ENCODE data around the gene PHF12.

Gene PHF12

GRCh38 chr17:28968231-28968913, 17.1 kb upstream of the PHF12 start:
- H3K36me3 Mint-ChIP-seq (ENCODE audit: low read depth), result no peaks in the 10 kb centered on the region
- H3K4me3 Mint-ChIP-seq, result no peak overlapping the region
- H3K4me1 Mint-ChIP-seq (ENCODE audit: low read depth), result peaks cover 5% of the 10 kb centered on the region
- no peaks in the 10 kb centered on the region for H3K9me3 Mint-ChIP-seq
- DNase-seq (ENCODE audit: low spot score), result no peak
- H3K27me3 Mint-ChIP-seq (ENCODE audit: low read depth), result no peaks in the 10 kb centered on the region
- no peak overlapping the region for H3K27ac Mint-ChIP-seq

- no peaks in the 10 kb centered on the region for H3K27me3 Mint-ChIP-seq (ENCODE audit: low read depth)
- no peak overlapping the region for H3K4me3 Mint-ChIP-seq
- no peak overlapping the region for H3K27ac Mint-ChIP-seq
- peaks cover 5% of the 10 kb centered on the region for H3K4me1 Mint-ChIP-seq (ENCODE audit: low read depth)
- no peak for DNase-seq (ENCODE audit: low spot score)
- H3K36me3 Mint-ChIP-seq (ENCODE audit: low read depth), result no peaks in the 10 kb centered on the region
- no peaks in the 10 kb centered on the region for H3K9me3 Mint-ChIP-seq
These were observed 16.2 kb upstream of the PHF12 start for GRCh38 chr17:28967221-28968135.

GRCh38 chr17:28963841-28964240, 12.5 kb upstream of the PHF12 start:
- peaks cover 5% of the 10 kb centered on the region for H3K4me1 Mint-ChIP-seq (ENCODE audit: low read depth)
- H3K4me3 Mint-ChIP-seq, result no peak overlapping the region
- no peak overlapping the region for H3K27ac Mint-ChIP-seq

GRCh38 chr17:28963055-28963611, 11.8 kb upstream of the PHF12 start:
- H3K27ac Mint-ChIP-seq, result no peak overlapping the region
- no peaks in the 10 kb centered on the region for H3K9me3 Mint-ChIP-seq
- H3K4me1 Mint-ChIP-seq (ENCODE audit: low read depth), result peaks cover 3% of the 10 kb centered on the region

More at GRCh38 chr17:28963841-28964240, 12.5 kb upstream of the PHF12 start:
- no peaks in the 10 kb centered on the region for H3K27me3 Mint-ChIP-seq (ENCODE audit: low read depth)
- no peaks in the 10 kb centered on the region for H3K9me3 Mint-ChIP-seq
- H3K36me3 Mint-ChIP-seq (ENCODE audit: low read depth), result no peaks in the 10 kb centered on the region
- no peak for DNase-seq (ENCODE audit: low spot score)

GRCh38 chr17:28961391-28961790, 10.1 kb upstream of the PHF12 start:
- DNase-seq (ENCODE audit: low spot score), result no peak
- peaks cover 3% of the 10 kb centered on the region for H3K4me1 Mint-ChIP-seq (ENCODE audit: low read depth)
- H3K36me3 Mint-ChIP-seq (ENCODE audit: low read depth), result no peaks in the 10 kb centered on the region
- H3K27me3 Mint-ChIP-seq (ENCODE audit: low read depth), result no peaks in the 10 kb centered on the region
- H3K27ac Mint-ChIP-seq, result no peak overlapping the region
- no peak overlapping the region for H3K4me3 Mint-ChIP-seq
- H3K9me3 Mint-ChIP-seq, result no peaks in the 10 kb centered on the region

More at GRCh38 chr17:28963055-28963611, 11.8 kb upstream of the PHF12 start:
- Mint-ChIP-seq H3K4me3 (no peak overlapping the region), H3K27me3 (ENCODE audit: low read depth) (no peaks in the 10 kb centered on the region), H3K36me3 (ENCODE audit: low read depth) (no peaks in the 10 kb centered on the region)
- DNase-seq (ENCODE audit: low spot score), result no peak

- H3K27me3 Mint-ChIP-seq (ENCODE audit: low read depth), result no peaks in the 10 kb centered on the region
- no peaks in the 10 kb centered on the region for H3K36me3 Mint-ChIP-seq (ENCODE audit: low read depth)
- no peak overlapping the region for H3K27ac Mint-ChIP-seq
- H3K4me3 Mint-ChIP-seq, result no peak overlapping the region
- H3K9me3 Mint-ChIP-seq, result no peaks in the 10 kb centered on the region
- DNase-seq (ENCODE audit: low spot score), result no peak
- peaks cover 3% of the 10 kb centered on the region for H3K4me1 Mint-ChIP-seq (ENCODE audit: low read depth)
These were observed 9.1 kb upstream of the PHF12 start for GRCh38 chr17:28960256-28961061.

- Mint-ChIP-seq H3K27me3 (ENCODE audit: low read depth) (no peaks in the 10 kb centered on the region), H3K9me3 (no peaks in the 10 kb centered on the region), H3K27ac (no peak overlapping the region), H3K4me1 (ENCODE audit: low read depth) (peaks cover 3% of the 10 kb centered on the region), H3K36me3 (ENCODE audit: low read depth) (no peaks in the 10 kb centered on the region), H3K4me3 (no peak overlapping the region)
- no peak for DNase-seq (ENCODE audit: low spot score)
These were observed 8.2 kb upstream of the PHF12 start for GRCh38 chr17:28959471-28959871.

GRCh38 chr17:28958820-28959455, 7.6 kb upstream of the PHF12 start:
- Mint-ChIP-seq H3K4me1 (ENCODE audit: low read depth) (no peaks in the 10 kb centered on the region), H3K27me3 (ENCODE audit: low read depth) (no peaks in the 10 kb centered on the region)

GRCh38 chr17:28957992-28958355, 6.7 kb upstream of the PHF12 start:
- Mint-ChIP-seq H3K9me3 (no peaks in the 10 kb centered on the region), H3K27me3 (ENCODE audit: low read depth) (no peaks in the 10 kb centered on the region), H3K4me1 (ENCODE audit: low read depth) (peaks cover 4% of the 10 kb centered on the region), H3K27ac (no peak overlapping the region), H3K36me3 (ENCODE audit: low read depth) (no peaks in the 10 kb centered on the region), H3K4me3 (no peak overlapping the region)
- DNase-seq (ENCODE audit: low spot score), result no peak

More at GRCh38 chr17:28958820-28959455, 7.6 kb upstream of the PHF12 start:
- no peak overlapping the region for H3K4me3 Mint-ChIP-seq
- no peak overlapping the region for H3K27ac Mint-ChIP-seq
- H3K9me3 Mint-ChIP-seq, result no peaks in the 10 kb centered on the region
- no peaks in the 10 kb centered on the region for H3K36me3 Mint-ChIP-seq (ENCODE audit: low read depth)
- DNase-seq (ENCODE audit: low spot score), result no peak

- no peak for DNase-seq (ENCODE audit: low spot score)
- Mint-ChIP-seq H3K4me3 (no peak overlapping the region), H3K4me1 (ENCODE audit: low read depth) (peaks cover 4% of the 10 kb centered on the region), H3K27me3 (ENCODE audit: low read depth) (no peaks in the 10 kb centered on the region), H3K27ac (no peak overlapping the region), H3K36me3 (ENCODE audit: low read depth) (no peaks in the 10 kb centered on the region), H3K9me3 (no peaks in the 10 kb centered on the region)
These were observed 6.1 kb upstream of the PHF12 start for GRCh38 chr17:28957277-28957991.

GRCh38 chr17:28956861-28957260, 5.5 kb upstream of the PHF12 start:
- Mint-ChIP-seq H3K36me3 (ENCODE audit: low read depth) (no peaks in the 10 kb centered on the region), H3K4me3 (no peak overlapping the region), H3K27me3 (ENCODE audit: low read depth) (no peaks in the 10 kb centered on the region)

GRCh38 chr17:28956112-28956511, 4.8 kb upstream of the PHF12 start:
- H3K4me1 Mint-ChIP-seq (ENCODE audit: low read depth), result peaks cover 4% of the 10 kb centered on the region
- H3K4me3 Mint-ChIP-seq, result no peak overlapping the region
- H3K9me3 Mint-ChIP-seq, result no peaks in the 10 kb centered on the region
- no peak for DNase-seq (ENCODE audit: low spot score)
- H3K27ac Mint-ChIP-seq, result no peak overlapping the region
- H3K36me3 Mint-ChIP-seq (ENCODE audit: low read depth), result no peaks in the 10 kb centered on the region
- no peaks in the 10 kb centered on the region for H3K27me3 Mint-ChIP-seq (ENCODE audit: low read depth)

More at GRCh38 chr17:28956861-28957260, 5.5 kb upstream of the PHF12 start:
- Mint-ChIP-seq H3K27ac (no peak overlapping the region), H3K9me3 (no peaks in the 10 kb centered on the region), H3K4me1 (ENCODE audit: low read depth) (peaks cover 4% of the 10 kb centered on the region)
- no peak for DNase-seq (ENCODE audit: low spot score)

- Mint-ChIP-seq H3K27me3 (ENCODE audit: low read depth) (no peaks in the 10 kb centered on the region), H3K4me3 (no peak overlapping the region), H3K4me1 (ENCODE audit: low read depth) (peaks cover 4% of the 10 kb centered on the region), H3K9me3 (no peaks in the 10 kb centered on the region), H3K27ac (no peak overlapping the region), H3K36me3 (ENCODE audit: low read depth) (peaks cover 3% of the 10 kb centered on the region)
- no peak for DNase-seq (ENCODE audit: low spot score)
These were observed 4.1 kb upstream of the PHF12 start for GRCh38 chr17:28955408-28955807.

Data from T-helper 2 cell treated with Interferon-gamma antibody and Interleukin-4, amounts not matched to agents 5 μg/mL and 100 μg/mL, for 36 hours (primary cell).